ENCODE data around the gene KCNQ5.
A peak's percentile ranks its signal among the peaks of the same experiment; 100 is the strongest.

KCNQ5 gene

GRCh38 chr6:72624557-72625160 lies 2.8 kb downstream of the KCNQ5 start:
- Histone ChIP-seq H3K27ac (ENCODE audit: low read depth, low read length) (peak overlapping the region; percentile 99), H3K4me2 (ENCODE audit: low read depth, low read length, poor library complexity, severe bottlenecking) (peak overlapping the region; percentile 97), H2AFZ (ENCODE audit: low read depth, low read length, severe bottlenecking) (no peak overlapping the region), H3K27me3 (ENCODE audit: low read length) (no peaks in the 10 kb centered on the region), H3K9me3 (ENCODE audit: insufficient read depth, low read length) (no peaks in the 10 kb centered on the region), H3K36me3 (ENCODE audit: low read length) (peaks cover 13% of the 10 kb centered on the region; the same call in 1 of the 2 replicates), H3K9me2 (replicated peaks; ENCODE audit: insufficient read depth, low read length) (no peaks in the 10 kb centered on the region), H3K79me2 (ENCODE audit: insufficient read depth, low read length) (peaks cover 66% of the 10 kb centered on the region), H4K20me1 (ENCODE audit: low read depth, low read length) (peaks cover 8% of the 10 kb centered on the region; the same call in 1 of the 2 replicates), H3K9ac (ENCODE audit: low read length) (peak overlapping the region; percentile 98), H3F3A (ENCODE audit: insufficient read depth) (peaks cover 43% of the 10 kb centered on the region), H3K4me3 (ENCODE audit: insufficient read depth, low read length, poor library complexity, severe bottlenecking) (peak overlapping the region; percentile 96)
- TF ChIP-seq EZH2phosphoT487 (conservative IDR thresholded peaks at IDR 0.05; ENCODE audit: low read length) (no peak), CTCF (IDR thresholded peaks at IDR 0.05; ENCODE audit: insufficient read depth, low read length, poor library complexity, severe bottlenecking) (peak; percentile 79)

GRCh38 chr6:72626126-72626525 lies 4.3 kb downstream of the KCNQ5 start:
- Histone ChIP-seq H2AFZ (ENCODE audit: low read depth, low read length, severe bottlenecking) (no peak overlapping the region), H3K4me3 (ENCODE audit: insufficient read depth, low read length, poor library complexity, severe bottlenecking) (no peak overlapping the region), H3K27me3 (ENCODE audit: low read length) (no peaks in the 10 kb centered on the region), H3K27ac (ENCODE audit: low read depth, low read length) (peak overlapping the region; percentile 37; the same call in 1 of the 2 replicates), H3K9me2 (replicated peaks; ENCODE audit: insufficient read depth, low read length) (no peaks in the 10 kb centered on the region), H3K4me2 (ENCODE audit: low read depth, low read length, poor library complexity, severe bottlenecking) (peak overlapping the region; percentile 97), H4K20me1 (ENCODE audit: low read depth, low read length) (peaks cover 18% of the 10 kb centered on the region; the same call in 1 of the 2 replicates), H3K9me3 (ENCODE audit: insufficient read depth, low read length) (no peaks in the 10 kb centered on the region), H3K79me2 (ENCODE audit: insufficient read depth, low read length) (peaks cover 80% of the 10 kb centered on the region), H3K9ac (ENCODE audit: low read length) (no peak overlapping the region), H3K36me3 (ENCODE audit: low read length) (peaks cover 14% of the 10 kb centered on the region; the same call in 1 of the 2 replicates), H3F3A (ENCODE audit: insufficient read depth) (peaks cover 34% of the 10 kb centered on the region)
- no peak for TF ChIP-seq CTCF (IDR thresholded peaks at IDR 0.05; ENCODE audit: insufficient read depth, low read length, poor library complexity, severe bottlenecking)

GRCh38 chr6:72627539-72627938 lies 5.7 kb downstream of the KCNQ5 start:
- TF ChIP-seq CTCF (IDR thresholded peaks at IDR 0.05; ENCODE audit: insufficient read depth, low read length, poor library complexity, severe bottlenecking): no peak
- TF ChIP-seq EZH2phosphoT487 (conservative IDR thresholded peaks at IDR 0.05; ENCODE audit: low read length): no peak
- no peak overlapping the region for H3K4me2 ChIP-seq (ENCODE audit: low read depth, low read length, poor library complexity, severe bottlenecking)
- H3K27me3 ChIP-seq (ENCODE audit: low read length): no peaks in the 10 kb centered on the region
- no peaks in the 10 kb centered on the region for H3K9me2 ChIP-seq (replicated peaks; ENCODE audit: insufficient read depth, low read length)
- H3K9me3 ChIP-seq (ENCODE audit: insufficient read depth, low read length): no peaks in the 10 kb centered on the region
- H2AFZ ChIP-seq (ENCODE audit: low read depth, low read length, severe bottlenecking): no peak overlapping the region
- H3K79me2 ChIP-seq (ENCODE audit: insufficient read depth, low read length): peaks cover 95% of the 10 kb centered on the region
- H3F3A ChIP-seq (ENCODE audit: insufficient read depth): peaks cover 32% of the 10 kb centered on the region
- H3K9ac ChIP-seq (ENCODE audit: low read length): no peak overlapping the region
- H3K27ac ChIP-seq (ENCODE audit: low read depth, low read length): no peak overlapping the region
- no peak overlapping the region for H3K4me3 ChIP-seq (ENCODE audit: insufficient read depth, low read length, poor library complexity, severe bottlenecking)
- H3K36me3 ChIP-seq (ENCODE audit: low read length): peaks cover 14% of the 10 kb centered on the region; the same call in 1 of the 2 replicates
- peaks cover 20% of the 10 kb centered on the region; the same call in 1 of the 2 replicates for H4K20me1 ChIP-seq (ENCODE audit: low read depth, low read length)

All from SU-DHL-6 (cell line).